Body of pancreas (tissue), 4 donors: ENCODE data around the gene RAB11FIP4. TPM values are rescaled to one million over a fixed set of nuclear protein-coding genes. Genes with fewer than 3 reads are reported as not detected.

Experiments used
- ATAC-seq: fragments of 150-250 bp; one replicate; pipeline ENCODE4 v1.9.1; 2016
- DNase-seq, 4 donors: peaks; one replicate each; pipeline ENCODE4 v3.0.0-alpha.2; 2019
- H3K27ac ChIP-seq, 4 donors: fragments of 200-600 bp; sonication (generic); 1 replicate in 3 of 4; 2 replicates in 1 of 4; pipeline versions ENCODE4 v1.5.1 to v1.6.1; 2016 to 2019; ENCODE audit warnings: mild to moderate bottlenecking in 1 of 4, mixed read lengths in 1 of 4, moderate library complexity in 1 of 4
- H3K27me3 ChIP-seq, 2 donors: fragments of 200-600 bp; sonication (generic); one replicate each; pipeline ENCODE4 v1.6.0; 2016; ENCODE audit warnings: mild to moderate bottlenecking in 1 of 2
- H3K36me3 ChIP-seq, 2 donors: fragments of 200-600 bp; sonication (generic); replicated peaks in 1 of 2; 2 replicates each; pipeline ENCODE4 v1.5.1; 2016; ENCODE audit warnings: low read depth in 2 of 2; ENCODE audit not compliant: insufficient read depth in 1 of 2
- H3K4me1 ChIP-seq: fragments of 200-600 bp; sonication (generic); one replicate; pipeline ENCODE4 v1.6.0; 2016
- H3K4me3 ChIP-seq, 2 donors: fragments of 200-600 bp; sonication (generic); 1 replicate in 1 of 2; 2 replicates in 1 of 2; pipeline ENCODE4 v1.5.1; 2016 to 2019
- H3K9me3 ChIP-seq, 3 donors: fragments of 200-600 bp; sonication (generic); 1 replicate in 2 of 3; 2 replicates in 1 of 3; pipeline ENCODE4 v1.5.1; 2016
- POLR2A ChIP-seq, 3 donors: fragments of 450-650 bp; IDR thresholded peaks; one replicate each; pipeline ENCODE4 v1.6.1; 2016; ENCODE audit warnings: antibody characterized with exemption in 3 of 3, mild to moderate bottlenecking in 2 of 3
- WGBS, 2 donors: methylation state at CpG; one replicate each; pipeline ENCODE4 v1.1.5; 2017; 5-methylcytosine and 5-hydroxymethylcytosine counted together
- intact Hi-C: fragments of 100-400 bp; cut with DNase I; formaldehyde crosslinking; loops from one replicate; pipeline ENCODE4 v1.15.1; 2023
- total RNA-seq, 2 donors: library from RNA; depleted of rRNA; stranded (reverse); fragments of >200 nt; gene quantifications; one replicate each; pipeline ENCODE4 v1.1.0, GENCODE V29; 2016
- TF ChIP-seq, protein P1 (sequence below), 7 experiments: fragments of 450-650 bp in 4 of 7; fragments of 200-600 bp in 3 of 7; sonication (generic) in 3 of 7; IDR thresholded peaks; one replicate each; pipeline ENCODE4 v1.5.1; 2016 to 2019; ENCODE audit warnings: antibody characterized with exemption in 7 of 7

Gene RAB11FIP4
- total RNA-seq, 2 donors from 2014 or later, result 37.2 to 38.7 TPM

DNA sequence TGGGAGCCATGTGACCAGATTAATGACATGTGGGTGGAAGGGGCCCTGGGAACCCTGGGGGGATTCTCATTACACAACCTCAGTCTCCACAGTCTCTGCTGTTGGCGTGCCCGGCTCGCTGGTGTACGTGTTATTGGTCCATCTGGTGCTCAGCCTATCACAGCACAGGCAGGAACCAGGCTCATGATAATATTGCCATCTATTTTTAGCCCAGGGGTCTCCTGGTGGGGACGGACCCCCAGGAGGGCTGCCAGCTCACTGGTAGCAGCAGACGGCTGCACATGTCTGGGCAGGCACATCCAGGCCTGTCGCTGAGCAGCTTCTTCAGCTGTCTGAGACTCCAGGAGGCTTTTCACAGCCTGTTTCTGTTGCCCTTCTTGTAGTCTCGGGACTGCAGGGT is 123.8 kb downstream of the RAB11FIP4 start:
- no peak for DNase-seq
- 81 to 86% methylated on average over 6 to 7 of the region's 8 CpGs for WGBS, 2 donors
- Histone ChIP-seq H3K27me3 (no peaks in the 10 kb centered on the region), H3K36me3 (no peaks in the 10 kb centered on the region), H3K9me3 (no peaks in the 10 kb centered on the region), H3K4me3 (no peak overlapping the region), H3K4me1 (peaks cover 21% of the 10 kb centered on the region), H3K27ac (no peak overlapping the region)
- intact Hi-C loops, result no loop called here
- ATAC-seq, result no peak
- TF ChIP-seq, protein P1, sequence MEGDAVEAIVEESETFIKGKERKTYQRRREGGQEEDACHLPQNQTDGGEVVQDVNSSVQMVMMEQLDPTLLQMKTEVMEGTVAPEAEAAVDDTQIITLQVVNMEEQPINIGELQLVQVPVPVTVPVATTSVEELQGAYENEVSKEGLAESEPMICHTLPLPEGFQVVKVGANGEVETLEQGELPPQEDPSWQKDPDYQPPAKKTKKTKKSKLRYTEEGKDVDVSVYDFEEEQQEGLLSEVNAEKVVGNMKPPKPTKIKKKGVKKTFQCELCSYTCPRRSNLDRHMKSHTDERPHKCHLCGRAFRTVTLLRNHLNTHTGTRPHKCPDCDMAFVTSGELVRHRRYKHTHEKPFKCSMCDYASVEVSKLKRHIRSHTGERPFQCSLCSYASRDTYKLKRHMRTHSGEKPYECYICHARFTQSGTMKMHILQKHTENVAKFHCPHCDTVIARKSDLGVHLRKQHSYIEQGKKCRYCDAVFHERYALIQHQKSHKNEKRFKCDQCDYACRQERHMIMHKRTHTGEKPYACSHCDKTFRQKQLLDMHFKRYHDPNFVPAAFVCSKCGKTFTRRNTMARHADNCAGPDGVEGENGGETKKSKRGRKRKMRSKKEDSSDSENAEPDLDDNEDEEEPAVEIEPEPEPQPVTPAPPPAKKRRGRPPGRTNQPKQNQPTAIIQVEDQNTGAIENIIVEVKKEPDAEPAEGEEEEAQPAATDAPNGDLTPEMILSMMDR (IDR thresholded peaks at IDR 0.05), result no peak
- TF ChIP-seq POLR2A (IDR thresholded peaks at IDR 0.05), result no peak

DNA sequence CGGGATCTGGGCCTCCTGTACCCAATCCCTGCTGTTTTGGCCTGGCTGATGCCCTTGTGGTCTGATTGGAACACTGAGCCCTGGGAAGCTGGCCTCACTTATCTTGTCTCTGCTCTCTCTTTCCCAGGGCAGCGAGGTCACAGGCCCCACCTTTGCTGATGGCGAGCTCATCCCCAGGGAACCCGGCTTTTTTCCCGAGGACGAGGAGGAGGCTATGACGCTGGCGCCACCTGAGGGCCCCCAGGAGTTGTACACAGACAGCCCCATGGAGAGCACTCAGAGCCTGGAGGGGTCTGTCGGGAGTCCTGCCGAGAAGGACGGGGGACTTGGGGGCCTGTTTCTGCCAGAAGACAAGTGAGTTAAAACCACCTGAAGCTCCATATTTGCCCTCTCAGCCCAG is 126.0 kb downstream of the RAB11FIP4 start:
- H3K27ac ChIP-seq, result no peak overlapping the region
- no peaks in the 10 kb centered on the region for H3K27me3 ChIP-seq
- intact Hi-C loops, result no loop called here
- DNase-seq (peak in 1 of 4 donors; percentile 50), ATAC-seq (no peak)
- peaks cover 0 to 4% of the 10 kb centered on the region in 2 donors for H3K36me3 ChIP-seq
- H3K9me3 ChIP-seq, result no peaks in the 10 kb centered on the region
- TF ChIP-seq, protein P1 (IDR thresholded peaks at IDR 0.05), result peak in 4 of 7 experiments; percentile 27 to 47 (median 38)
- TF ChIP-seq POLR2A (IDR thresholded peaks at IDR 0.05), result no peak
- no peaks in the 10 kb centered on the region for H3K4me1 ChIP-seq
- no peak overlapping the region for H3K4me3 ChIP-seq
- WGBS, 2 donors, result 52 to 56% methylated on average over 6 to 9 of the region's 11 CpGs

DNA sequence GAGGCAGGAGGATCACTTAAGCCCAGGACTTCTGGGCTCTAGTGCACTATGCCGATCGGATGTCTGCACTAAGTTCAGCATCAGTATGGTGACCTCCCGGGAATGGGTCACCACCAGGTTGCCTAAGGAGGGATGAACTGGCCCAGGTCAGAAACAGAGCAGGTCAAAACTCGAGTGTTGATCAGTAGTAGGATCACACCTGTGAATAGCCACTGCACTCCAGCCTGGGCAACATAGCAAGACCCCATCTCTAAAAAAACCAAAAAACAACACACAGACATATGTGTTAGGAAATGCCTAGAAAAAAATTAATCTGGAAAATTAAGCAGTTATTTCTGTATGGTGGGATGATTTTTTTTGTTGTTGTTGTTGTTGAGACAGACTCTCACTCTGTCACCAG is 127.0 kb downstream of the RAB11FIP4 start:
- Histone ChIP-seq H3K9me3 (peaks cover 0 to 3% (median 0%) of the 10 kb centered on the region in 3 donors), H3K27ac (no peak overlapping the region), H3K4me1 (no peaks in the 10 kb centered on the region), H3K36me3 (peaks cover 6 to 12% of the 10 kb centered on the region in 2 donors), H3K4me3 (no peak overlapping the region), H3K27me3 (no peaks in the 10 kb centered on the region)
- DNase-seq (no peak), ATAC-seq (no peak)
- TF ChIP-seq POLR2A (IDR thresholded peaks at IDR 0.05), result no peak
- TF ChIP-seq, protein P1 (IDR thresholded peaks at IDR 0.05), result no peak
- intact Hi-C loops, result no loop called here
- WGBS, 2 donors, result 93 to 96% methylated on average over 4 of the region's 4 CpGs

DNA sequence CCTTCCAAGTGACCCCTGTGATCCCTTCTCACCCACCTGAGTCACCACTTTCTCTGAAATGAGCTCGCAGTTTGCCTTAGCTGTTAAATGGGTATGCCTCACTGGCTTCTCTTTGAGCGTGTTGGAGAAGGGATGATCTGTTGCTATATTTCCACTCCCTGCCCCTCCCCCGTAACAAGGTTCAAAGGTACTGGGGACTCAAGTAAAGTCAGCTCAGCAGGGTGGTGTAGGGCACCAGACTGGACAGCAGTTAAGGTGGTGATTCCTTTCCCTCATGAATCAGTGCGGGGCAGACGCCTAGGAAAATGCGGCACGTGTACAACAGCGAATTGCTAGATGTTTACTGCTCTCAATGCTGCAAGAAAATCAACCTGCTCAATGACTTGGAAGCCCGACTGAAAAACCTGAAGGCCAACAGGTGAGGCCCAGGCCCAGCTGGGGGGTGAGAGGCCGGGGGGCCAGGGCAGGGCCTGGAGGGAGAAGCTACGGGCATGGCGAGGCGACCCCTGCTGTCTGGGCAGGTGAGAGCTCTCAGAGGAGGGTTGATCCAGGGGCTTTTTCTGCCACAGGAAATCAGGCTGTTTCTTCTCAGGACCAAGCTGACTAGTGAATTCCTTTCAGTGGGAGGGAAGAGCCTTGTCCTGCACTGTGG is 130.3 kb downstream of the RAB11FIP4 start:
- DNase-seq (no peak), ATAC-seq (no peak)
- intact Hi-C loops, result loop anchor here (5.0 kb wide), 1 partner anchor 84 kb away; no protein-coding TSS in a partner anchor
- no peak overlapping the region for H3K27ac ChIP-seq
- no peak overlapping the region for H3K4me3 ChIP-seq
- peaks cover 0 to 11% (median 0%) of the 10 kb centered on the region in 3 donors for H3K9me3 ChIP-seq
- peaks cover 14 to 18% of the 10 kb centered on the region in 2 donors for H3K36me3 ChIP-seq
- 93 to 97% methylated on average over 13 of the region's 13 CpGs for WGBS, 2 donors
- TF ChIP-seq POLR2A (IDR thresholded peaks at IDR 0.05), result no peak
- TF ChIP-seq, protein P1 (IDR thresholded peaks at IDR 0.05), result no peak
- H3K27me3 ChIP-seq, result no peaks in the 10 kb centered on the region
- no peaks in the 10 kb centered on the region for H3K4me1 ChIP-seq
